ENCODE data around the gene GP1BA. TPM values are rescaled to one million over a fixed set of nuclear protein-coding genes. Genes with fewer than 3 reads are reported as not detected.

Gene GP1BA
- total RNA-seq, 1 donor from 2014 or later = not detected

DNA sequence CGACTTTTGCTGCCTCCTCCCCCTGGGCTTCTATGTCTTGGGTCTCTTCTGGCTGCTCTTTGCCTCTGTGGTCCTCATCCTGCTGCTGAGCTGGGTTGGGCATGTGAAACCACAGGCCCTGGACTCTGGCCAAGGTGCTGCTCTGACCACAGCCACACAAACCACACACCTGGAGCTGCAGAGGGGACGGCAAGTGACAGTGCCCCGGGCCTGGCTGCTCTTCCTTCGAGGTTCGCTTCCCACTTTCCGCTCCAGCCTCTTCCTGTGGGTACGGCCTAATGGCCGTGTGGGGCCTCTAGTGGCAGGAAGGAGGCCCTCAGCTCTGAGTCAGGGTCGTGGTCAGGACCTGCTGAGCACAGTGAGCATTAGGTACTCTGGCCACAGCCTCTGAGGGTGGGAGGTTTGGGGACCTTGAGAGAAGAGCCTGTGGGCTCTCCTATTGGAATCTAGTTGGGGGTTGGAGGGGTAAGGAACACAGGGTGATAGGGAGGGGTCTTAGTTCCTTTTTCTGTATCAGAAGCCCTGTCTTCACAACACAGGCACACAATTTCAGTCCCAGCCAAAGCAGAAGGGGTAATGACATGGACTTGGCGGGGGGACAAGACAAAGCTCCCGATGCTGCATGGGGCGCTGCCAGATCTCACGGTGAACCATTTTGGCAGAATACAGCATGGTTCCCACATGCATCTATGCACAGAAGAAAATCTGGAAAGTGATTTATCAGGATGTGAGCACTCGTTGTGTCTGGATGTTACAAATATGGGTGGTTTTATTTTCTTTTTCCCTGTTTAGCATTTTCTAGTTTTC is 2.3 kb downstream of the GP1BA start:
- intact Hi-C loops (cut with micrococcal nuclease) = no loop called here

DNA sequence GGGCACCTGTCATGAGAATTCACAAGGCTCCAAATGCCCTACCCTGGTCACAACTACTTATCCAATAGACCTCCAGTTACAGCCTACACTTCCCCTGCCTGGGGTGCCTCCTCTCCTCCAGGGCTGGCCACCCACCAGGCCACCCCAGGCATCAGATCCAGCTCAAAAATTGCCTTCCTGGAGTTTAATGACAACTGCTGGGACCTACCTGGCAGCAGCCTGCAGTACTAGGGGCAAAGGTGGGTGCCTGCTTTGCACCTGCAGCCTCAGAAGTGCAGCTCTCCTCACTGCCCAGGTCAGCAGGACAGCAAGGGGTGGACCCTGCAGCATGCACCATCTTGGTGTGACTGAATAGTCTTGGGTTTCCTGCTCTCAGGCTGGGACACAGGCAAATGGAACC is 3.6 kb downstream of the GP1BA start:
- intact Hi-C loops (cut with micrococcal nuclease) = no loop called here

DNA sequence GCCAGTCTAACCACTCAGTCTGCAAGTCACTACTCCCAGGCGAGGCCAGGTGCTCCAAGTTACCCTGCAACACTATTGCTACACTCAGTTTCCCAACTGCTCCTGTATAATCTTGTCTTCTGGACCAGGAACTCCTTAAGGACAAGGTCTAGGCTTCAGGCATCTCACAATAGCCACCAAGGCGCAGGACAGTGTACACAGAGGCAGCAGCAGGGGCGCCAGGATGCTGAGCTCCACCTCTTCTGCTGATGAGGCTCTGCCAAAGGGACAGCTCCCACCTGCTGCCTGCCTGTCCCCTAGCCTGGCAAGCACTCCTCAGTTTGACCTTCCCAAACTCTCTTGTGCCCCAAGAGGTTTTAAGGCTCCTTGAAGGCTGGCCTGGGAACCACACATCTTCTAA is 4.4 kb downstream of the GP1BA start:
- intact Hi-C loops (cut with micrococcal nuclease) = no loop called here

DNA sequence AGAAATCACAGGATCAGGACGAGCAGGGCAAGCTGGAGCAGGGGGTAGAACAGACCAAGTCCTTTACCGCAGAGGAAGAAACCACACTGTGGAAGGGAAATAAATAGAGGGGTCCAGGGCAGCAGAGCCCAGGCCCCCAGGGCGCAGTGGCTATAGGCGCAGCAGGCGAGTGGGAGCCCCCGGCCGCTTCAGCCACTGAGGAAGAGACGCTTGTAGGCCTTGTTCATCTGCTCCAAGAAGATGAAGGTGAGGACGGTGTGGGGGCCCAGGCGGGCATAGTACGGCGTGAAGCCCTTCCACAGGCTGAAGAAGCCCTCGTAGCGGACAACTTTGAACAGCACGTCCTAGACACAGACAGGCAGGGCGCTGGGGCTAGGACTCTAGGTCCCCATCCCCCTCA is 5.5 kb downstream of the GP1BA start:
- intact Hi-C loops (cut with micrococcal nuclease) = no loop called here

DNA sequence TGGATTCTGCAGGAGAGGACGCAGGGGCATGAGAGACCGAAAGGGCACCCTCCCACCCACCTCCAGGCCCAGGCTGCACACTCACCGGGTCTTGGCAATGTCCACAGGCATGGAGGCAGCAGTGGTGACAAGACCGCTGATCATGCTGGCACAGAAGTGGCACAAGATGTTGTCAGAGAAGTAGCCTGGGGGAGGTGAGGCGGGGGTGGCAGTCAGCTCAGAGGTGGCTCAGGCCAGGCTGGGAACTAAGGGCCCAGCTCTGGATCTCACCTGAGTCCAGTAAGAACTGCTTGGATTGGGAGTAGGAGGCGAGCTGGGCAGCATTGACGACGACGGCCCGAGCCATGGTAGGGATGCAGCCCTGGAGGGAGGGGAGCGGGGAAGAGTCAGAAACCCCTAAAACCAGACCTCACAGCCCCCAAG is 6.0 kb downstream of the GP1BA start:
- intact Hi-C loops (cut with micrococcal nuclease) = no loop called here

DNA sequence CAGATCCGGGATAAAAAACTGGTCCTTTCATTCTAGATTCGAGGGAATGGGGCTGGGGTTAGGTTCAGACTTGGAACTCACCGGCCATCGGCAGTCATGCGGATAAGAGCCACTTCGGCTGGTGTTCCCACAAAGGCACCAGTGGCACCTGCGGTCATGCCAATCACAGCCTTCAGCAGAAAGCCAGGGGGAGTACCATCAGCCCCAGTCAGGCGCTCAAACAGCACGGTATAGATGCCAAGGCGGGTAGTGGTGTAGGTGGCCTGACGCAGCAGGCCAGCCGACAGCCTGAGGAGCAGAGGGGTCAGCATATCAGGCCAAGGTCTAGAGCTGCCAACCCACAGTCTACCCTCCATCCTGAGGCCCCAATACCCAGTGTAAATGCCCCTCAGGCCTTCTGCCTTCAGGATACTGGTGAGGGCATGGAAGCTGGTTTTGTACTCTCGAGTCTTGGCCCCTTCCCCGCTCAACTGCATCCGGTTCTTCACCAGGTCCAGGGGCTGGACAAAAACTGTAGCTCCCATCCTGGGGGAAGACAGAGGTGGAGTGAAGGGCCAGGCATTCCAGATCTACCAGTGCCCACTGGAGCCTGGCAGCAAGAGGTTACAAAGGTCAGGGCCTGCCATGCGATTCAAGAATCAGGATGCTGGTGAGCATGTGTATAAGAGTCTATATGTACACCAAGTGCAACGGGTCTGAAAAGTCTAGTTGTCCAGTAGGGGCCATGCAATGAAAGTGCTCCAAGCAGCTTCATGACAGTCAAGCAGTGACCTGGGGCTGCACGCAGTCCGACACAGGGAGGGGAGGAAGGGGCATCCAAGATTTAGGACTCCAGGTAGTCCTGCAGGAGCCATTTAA is 6.8 kb downstream of the GP1BA start:
- intact Hi-C loops (cut with micrococcal nuclease) = no loop called here

DNA sequence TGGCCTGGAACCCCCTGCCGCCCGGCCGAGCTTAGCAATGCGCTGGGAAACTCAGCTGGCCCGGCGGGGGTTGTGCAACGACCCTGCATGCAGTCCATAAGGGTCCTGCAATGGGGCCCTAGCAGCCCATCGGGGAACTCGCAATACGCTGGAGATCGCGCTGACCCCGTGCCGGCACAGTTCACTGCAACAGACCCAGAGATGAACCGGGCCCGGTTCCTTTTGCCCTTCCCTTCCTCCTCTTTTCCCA is 7.4 kb downstream of the GP1BA start:
- intact Hi-C loops (cut with micrococcal nuclease) = no loop called here

DNA sequence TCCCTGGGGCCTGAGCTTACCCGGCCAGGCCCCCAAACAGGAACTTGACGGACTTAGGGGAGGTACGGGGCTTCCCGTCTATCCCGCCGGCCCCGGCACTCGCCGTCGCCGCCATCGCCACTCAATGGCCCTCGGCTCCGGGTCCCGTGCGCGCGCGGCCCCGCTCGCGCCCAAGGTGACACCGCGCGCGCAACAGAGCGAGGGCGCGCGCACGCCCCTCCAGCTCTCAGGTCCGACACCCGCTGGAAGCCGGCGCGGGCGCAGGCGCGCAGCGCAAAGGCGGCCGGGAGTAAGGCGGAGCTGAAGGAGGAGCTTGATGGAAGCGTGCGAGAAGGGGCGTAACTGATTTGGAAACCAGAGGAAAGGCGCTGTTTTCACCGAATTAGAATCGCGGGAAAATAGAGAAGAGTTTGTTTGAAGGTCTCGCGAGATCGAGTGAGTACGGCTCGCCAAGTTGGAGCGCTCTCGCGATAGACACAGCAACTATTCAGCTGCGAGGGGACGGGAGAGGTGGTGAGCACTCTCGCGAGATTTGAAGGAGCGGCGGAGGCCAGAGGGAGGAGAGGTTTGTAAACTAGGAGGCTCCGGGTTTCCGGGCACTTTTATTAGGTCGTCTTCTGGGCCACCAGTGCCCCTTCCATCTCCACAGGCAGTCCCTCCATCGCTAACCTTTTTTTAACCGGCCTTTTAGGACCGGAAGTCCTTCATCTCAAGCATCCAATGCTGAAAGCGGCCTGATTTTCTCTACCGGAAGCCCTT is 7.9 kb downstream of the GP1BA start, which contains the start of the genes RNF167 and SLC25A11:
RNF167 (plus strand) TSS at position 473 of the 759 bp plus-strand sequence. CDS start 642 bp downstream, outside the sequence.
SLC25A11 (minus strand) TSS at position 251 of the 759 bp plus-strand sequence; CDS start at position 115, 136 bp downstream.
- intact Hi-C loops (cut with micrococcal nuclease) = loop anchor here (1.0 to 5.0 kb wide), 12 partner anchors 8 to 678 kb away; partner anchors contain the start of genes ANKFY1, ARRB2, CAMTA2 and DERL2

DNA sequence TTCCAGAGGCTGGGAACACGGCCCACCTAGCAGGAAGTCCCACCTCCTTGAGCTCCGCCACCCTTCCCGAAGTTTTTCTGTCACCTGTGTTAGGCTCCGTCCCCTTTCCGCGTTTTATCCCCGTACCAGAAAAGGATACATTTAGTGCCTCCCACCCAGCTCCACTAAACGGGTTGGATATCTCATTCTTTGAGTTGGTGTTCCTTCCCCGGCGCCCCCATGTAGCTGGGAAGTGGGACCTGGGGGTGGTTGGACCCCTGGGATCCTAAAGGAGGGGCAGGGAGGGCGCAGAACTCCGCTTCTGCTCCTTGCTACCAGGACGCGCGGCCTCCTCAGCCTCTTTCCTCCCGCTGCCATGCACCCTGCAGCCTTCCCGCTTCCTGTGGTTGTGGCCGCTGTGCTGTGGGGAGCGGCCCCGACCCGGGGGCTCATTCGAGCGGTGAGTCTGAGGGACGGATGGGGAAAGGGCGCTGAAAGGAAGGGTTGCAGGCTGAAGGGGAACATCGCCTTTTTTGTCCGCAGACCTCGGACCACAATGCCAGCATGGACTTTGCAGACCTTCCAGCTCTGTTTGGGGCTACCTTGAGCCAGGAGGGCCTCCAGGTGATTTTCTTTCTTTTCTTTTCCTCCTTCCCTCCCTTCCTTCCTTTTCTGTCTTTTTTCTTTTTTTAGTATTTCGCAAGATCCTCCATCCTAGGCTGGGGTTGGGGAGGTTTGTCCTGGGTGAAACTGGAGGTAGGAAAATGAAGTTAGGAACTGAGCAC is 8.7 kb downstream of the GP1BA start:
- intact Hi-C loops (cut with micrococcal nuclease) = loop anchor here (1.0 to 5.0 kb wide), 12 partner anchors 8 to 678 kb away; partner anchors contain the start of genes ANKFY1, ARRB2, CAMTA2 and DERL2

DNA sequence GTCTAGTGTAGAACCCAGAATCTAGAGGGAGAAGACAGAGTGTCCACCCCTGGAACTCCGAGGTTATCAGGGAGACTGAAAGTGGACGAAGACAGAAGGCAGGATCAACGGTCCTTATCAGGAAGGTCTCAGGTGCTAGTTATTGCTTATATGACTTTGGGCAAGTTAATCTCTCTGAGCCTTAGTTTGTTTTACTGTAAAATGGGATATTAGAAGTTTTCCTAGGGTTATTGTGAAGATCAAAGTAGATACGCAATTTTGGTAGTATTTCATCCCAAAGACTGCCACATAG is 9.2 kb downstream of the GP1BA start:
- intact Hi-C loops (cut with micrococcal nuclease) = loop anchor here (5.0 kb wide), 2 partner anchors 209 to 679 kb away; partner anchors contain the start of genes ANKFY1 and MED11

DNA sequence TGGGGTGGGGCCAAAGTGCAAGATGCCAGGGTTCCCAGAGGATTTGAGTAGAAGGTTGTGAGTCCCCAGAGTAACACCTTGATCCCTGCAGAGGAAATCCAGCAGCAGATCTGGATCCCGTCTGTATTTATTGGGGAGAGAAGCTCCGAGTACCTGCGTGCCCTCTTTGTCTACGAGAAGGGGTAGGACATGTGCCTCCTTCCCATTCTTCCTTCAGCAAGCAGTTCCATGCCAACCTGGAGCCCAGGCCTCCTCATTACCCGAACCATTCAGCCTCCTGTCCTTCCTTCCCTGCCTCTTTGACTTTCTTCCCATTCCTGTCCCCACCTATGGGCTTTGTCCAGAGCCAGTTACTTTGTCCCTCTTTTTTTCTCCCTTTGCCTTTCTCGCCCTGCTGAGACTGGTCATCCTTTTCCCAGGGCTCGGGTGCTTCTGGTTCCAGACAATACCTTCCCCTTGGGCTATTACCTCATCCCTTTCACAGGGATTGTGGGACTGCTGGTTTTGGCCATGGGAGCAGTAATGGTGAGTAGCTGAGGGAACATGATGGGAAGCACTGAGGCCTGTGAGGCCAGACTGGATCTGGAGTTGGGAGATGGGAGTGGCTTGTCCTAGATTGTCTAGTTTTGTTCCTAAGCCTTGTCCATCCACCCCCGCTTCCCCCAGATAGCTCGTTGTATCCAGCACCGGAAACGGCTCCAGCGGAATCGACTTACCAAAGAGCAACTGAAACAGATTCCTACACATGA is 10.9 kb downstream of the GP1BA start:
- intact Hi-C loops (cut with micrococcal nuclease) = loop anchor here (5.0 kb wide), 2 partner anchors 211 to 681 kb away; partner anchors contain the start of genes ANKFY1 and MED11

DNA sequence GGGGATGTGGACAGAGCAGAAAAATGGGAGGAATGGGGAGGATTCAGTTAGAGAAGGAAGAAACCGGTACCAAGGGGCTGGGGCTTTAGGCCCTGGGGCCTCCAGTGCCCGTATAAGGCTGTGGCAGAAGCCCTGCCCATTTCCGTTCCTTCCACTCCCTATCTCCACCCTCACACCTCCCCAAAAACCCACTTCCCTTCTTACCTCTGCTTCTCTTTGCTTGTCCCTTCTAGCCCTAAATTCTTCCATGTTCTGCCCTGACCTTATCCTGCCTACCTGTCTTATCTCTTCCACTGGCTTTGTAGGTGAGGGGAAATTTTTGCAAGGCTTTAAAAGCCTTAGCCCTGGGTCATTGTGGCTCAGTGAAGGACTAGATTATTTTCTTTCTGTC is 12.1 kb downstream of the GP1BA start:
- intact Hi-C loops (cut with micrococcal nuclease) = loop anchor here (2.0 to 5.0 kb wide), 4 partner anchors 35 to 767 kb away; partner anchors contain the start of genes ANKFY1 and MED11

DNA sequence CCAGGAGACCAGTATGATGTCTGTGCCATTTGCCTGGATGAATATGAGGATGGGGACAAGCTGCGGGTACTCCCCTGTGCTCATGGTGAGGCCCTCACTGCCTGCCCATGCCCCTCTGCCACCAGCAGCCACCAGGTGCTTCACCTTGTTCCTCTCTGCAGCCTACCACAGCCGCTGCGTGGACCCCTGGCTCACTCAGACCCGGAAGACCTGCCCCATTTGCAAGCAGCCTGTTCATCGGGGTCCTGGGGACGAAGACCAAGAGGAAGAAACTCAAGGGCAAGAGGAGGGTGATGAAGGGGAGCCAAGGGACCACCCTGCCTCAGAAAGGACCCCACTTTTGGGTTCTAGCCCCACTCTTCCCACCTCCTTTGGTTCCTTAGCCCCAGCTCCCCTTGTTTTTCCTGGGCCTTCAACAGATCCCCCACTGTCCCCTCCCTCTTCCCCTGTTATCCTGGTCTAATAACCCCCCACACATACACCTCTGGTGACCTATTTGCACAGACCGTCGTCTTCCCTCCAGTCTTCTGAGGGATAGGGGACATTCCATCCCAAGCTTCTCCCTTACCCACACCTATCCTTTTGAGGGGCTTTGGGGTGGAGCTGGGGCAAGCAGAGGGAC is 12.6 kb downstream of the GP1BA start:
- intact Hi-C loops (cut with micrococcal nuclease) = loop anchor here (2.0 to 5.0 kb wide), 4 partner anchors 36 to 768 kb away; partner anchors contain the start of genes ANKFY1 and MED11

DNA sequence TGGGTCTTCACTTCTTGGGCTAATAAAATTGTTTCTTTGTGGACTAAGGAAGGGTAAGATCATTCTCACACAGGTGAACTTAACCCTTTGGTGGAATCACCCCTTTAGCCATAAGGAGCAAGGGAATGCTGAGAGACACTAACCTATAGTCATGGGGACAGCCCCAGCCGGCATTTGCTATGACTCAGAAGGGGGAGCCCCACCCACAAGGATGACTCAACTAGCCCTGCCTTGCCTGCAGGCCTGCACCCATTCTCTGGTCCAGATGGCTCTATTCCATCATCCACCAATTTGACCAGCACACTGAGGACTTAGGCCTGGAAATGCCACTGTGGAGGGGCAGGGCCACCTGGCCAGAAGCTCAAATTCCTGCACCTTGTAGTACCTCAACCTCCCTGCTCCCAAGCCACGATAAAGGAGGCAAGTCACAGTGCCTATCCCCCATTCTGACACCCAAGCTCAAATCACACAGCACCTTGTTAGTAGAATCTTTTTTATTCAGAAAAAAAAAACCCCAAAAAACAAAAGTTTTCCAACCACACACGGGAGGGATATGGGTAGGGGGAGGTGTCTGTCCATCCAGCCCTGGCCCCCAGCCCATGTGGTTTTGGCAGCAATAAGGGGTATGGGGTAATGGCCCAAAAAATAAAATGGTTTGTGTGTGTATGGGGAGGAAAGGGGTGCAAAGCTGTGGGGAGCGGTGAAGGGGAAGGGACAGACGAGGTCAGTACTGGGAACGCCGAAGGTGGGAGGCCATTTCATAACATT is 13.3 kb downstream of the GP1BA start:
- intact Hi-C loops (cut with micrococcal nuclease) = loop anchor here (2.0 kb wide), 2 partner anchors 37 to 769 kb away; no protein-coding TSS in a partner anchor

DNA sequence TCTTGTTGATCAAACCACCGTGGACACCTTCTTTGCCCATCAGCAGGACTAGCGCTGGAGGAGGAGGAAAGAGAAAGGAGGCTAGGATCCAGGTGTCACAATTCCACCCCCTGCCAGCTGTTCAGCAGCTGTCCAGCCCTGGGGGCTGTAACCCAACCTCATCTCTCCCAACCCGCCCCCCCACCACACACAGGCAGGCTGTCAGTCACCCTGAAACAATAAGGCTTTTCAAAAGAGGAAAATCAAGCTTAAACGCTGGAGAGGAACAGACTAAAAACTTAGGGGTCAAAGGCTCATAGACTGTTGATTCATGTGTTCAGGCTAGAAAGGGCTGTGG is 13.8 kb downstream of the GP1BA start:
- intact Hi-C loops (cut with micrococcal nuclease) = loop anchor here (2.0 kb wide), 2 partner anchors 37 to 769 kb away; no protein-coding TSS in a partner anchor

DNA sequence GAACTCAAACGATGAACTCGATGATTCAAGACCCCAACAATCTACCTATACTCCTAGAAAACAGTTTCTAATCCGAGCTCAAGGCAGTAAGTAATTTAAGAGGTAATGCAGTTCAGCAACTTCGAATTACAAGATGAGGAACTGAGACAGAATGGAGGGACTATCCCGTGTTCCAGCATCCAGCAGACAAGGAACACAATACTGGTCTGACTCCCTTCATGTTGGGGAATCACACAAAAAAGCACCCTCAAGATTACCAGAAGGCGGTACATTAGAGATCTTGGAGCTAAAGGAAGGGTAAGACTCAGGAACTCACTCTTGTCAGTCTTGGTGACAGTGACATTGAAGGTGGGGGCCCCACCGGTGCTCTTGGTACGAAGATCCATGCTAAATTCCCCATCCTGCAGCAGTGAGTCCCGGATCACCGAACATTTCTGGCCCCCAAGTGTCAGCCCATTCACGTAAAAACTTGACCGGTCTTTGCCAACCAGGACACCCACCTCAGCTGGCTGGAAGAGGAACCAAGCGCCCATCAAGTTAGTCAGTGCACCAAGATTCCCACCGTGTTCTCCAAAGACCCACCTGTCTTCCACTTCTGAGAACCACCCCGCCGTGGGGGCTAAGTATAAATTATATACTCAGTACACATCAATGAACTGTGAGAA is 14.4 kb downstream of the GP1BA start:
- intact Hi-C loops (cut with micrococcal nuclease) = no loop called here

DNA sequence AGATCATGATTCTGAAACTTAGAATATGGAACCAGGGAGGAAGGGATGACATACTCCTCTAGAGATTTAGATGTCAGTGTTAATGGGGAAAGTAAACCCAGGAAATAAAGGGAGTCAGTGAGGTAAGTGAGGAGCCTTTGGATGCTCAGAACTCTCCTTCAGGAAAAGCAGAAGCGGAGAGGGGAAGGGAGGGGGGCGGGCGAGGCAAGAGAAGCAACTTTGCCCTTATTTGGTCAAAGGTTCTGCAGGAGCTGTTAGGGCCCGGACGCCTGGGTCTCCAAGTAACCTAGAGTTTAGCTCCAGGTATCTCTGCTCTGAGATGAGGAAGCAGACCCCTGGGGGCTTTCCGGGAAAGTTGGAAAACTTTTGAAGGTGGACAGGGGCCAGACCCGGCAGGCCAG is 14.9 kb downstream of the GP1BA start:
- intact Hi-C loops (cut with micrococcal nuclease) = loop anchor here (1.0 kb wide), 2 partner anchors 84 to 237 kb away; partner anchors contain the start of gene ARRB2
